Measurements from ENCODE around the gene PRMT1.

PRMT1 gene

DNA sequence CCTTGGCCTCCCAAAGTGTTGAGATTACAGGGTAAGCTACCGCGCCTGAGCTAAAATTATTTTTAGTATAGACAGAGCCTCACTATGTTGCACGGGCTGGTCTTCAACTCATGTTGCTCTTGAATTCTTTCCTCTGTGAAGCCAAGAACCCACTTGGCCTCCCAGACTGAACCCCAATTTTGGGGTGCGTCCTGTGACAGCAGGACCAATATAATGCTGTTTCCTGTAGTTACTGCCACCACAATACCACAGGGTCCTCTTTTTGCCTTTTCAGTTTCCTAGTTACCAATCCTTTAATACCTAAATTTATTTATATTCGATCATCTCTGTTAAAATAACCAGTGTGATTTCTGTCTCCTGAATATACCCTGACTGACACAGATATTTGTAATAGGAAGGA lies 53.1 kb downstream of the PRMT1 start:
- DNase-seq = no peak
